ENCODE measurements around the gene USP21.

- TF ChIP-seq POLR2AphosphoS5 (IDR thresholded peaks at IDR 0.05; ENCODE audit: low read depth, low read length) (no peak), POLR2A (IDR thresholded peaks at IDR 0.05; ENCODE audit: low read depth, low read length) (no peak)
These were observed 4.5 kb downstream of the USP21 start for GRCh38 chr1:161163793-161164192.

Measured in GM12891 (cell line).